H1 (cell line): ENCODE results near the gene CIB4. TPM values are rescaled to one million over a fixed set of nuclear protein-coding genes. Genes with fewer than 3 reads are reported as not detected.

Experiments used
- CTCF ChIA-PET: fragments of 300-600 bp; sonication (Branson Sonifier 250); formaldehyde crosslinking; loops from one replicate; lab custom pipeline; 2021; ENCODE audit not compliant: partially characterized antibody; lab: Charles Lee
- POLR2A ChIA-PET: fragments of 300-600 bp; sonication (Branson Sonifier 250); formaldehyde crosslinking; loops from one replicate; lab custom pipeline; 2021; ENCODE audit warnings: inconsistent platforms; ENCODE audit not compliant: partially characterized antibody; lab: Charles Lee
- DNase-seq, 2 experiments: peaks; one replicate each; pipeline versions ENCODE4 v3.0.0 to v3.0.0-alpha.2; 2010 to 2022; ENCODE audit warnings: low spot score in 2 of 2, low read depth in 1 of 2, mixed read lengths in 1 of 2
- FAIRE-seq: peaks from 2 replicates; lab custom pipeline; 2011; peaks lifted over from hg19 to GRCh38; lab: Jason Lieb, UNC
- H2AFZ ChIP-seq: 2 replicates; pipeline ENCODE4 v1.8.1; 2012; ENCODE audit warnings: low read length, inconsistent platforms
- H2AK5ac ChIP-seq: 2 replicates; pipeline ENCODE4 v1.6.1; 2013; ENCODE audit warnings: low read depth, low read length
- H2BK120ac ChIP-seq: replicated peaks from 2 replicates; pipeline ENCODE3; 2013; ENCODE audit warnings: low read depth, low read length, inconsistent platforms
- H2BK12ac ChIP-seq: 2 replicates; pipeline ENCODE4 v1.6.1; 2013; ENCODE audit warnings: low read depth, low read length
- H2BK15ac ChIP-seq: 2 replicates; pipeline ENCODE4 v1.6.1; 2013; ENCODE audit warnings: low read length
- H2BK20ac ChIP-seq: 2 replicates; pipeline ENCODE4 v1.6.1; 2013; ENCODE audit warnings: low read length
- H2BK5ac ChIP-seq: 2 replicates; pipeline ENCODE4 v1.6.1; 2013; ENCODE audit warnings: low read depth, low read length
- H3K14ac ChIP-seq: 2 replicates; pipeline ENCODE4 v1.6.1; 2013; ENCODE audit warnings: inconsistent platforms; ENCODE audit not compliant: insufficient read length
- H3K18ac ChIP-seq: 2 replicates; pipeline ENCODE4 v1.6.1; 2013; ENCODE audit warnings: low read length; ENCODE audit errors: extremely low read depth
- H3K23ac ChIP-seq: 2 replicates; pipeline ENCODE4 v1.6.1; 2013; ENCODE audit warnings: inconsistent platforms; ENCODE audit not compliant: insufficient read length
- H3K23me2 ChIP-seq: 2 replicates; pipeline ENCODE4 v1.6.1; 2013; ENCODE audit warnings: low read depth, low read length
- H3K27ac ChIP-seq: 2 replicates; pipeline ENCODE4 v1.6.1; 2011; ENCODE audit warnings: low read depth, low read length, inconsistent platforms
- H3K27me3 ChIP-seq, 4 experiments: replicated peaks in 1 of 4; 1 replicate in 1 of 4; 2 replicates in 3 of 4; pipeline versions ENCODE4 v1.6.1 to v1.8.1; 2011 to 2013; ENCODE audit warnings: low read length in 3 of 4, mild to moderate bottlenecking in 3 of 4, inconsistent platforms in 2 of 4, mixed read lengths in 2 of 4, moderate library complexity in 1 of 4; ENCODE audit not compliant: control insufficient read depth in 3 of 4, insufficient read depth in 3 of 4; ENCODE audit errors: extremely low read depth in 1 of 4
- H3K36me3 ChIP-seq, 4 experiments: 2 replicates each; pipeline versions ENCODE4 v1.6.1 to v1.8.1; 2011 to 2013; ENCODE audit warnings: mild to moderate bottlenecking in 4 of 4, low read length in 3 of 4, moderate library complexity in 2 of 4, control low read depth in 1 of 4, inconsistent platforms in 1 of 4; ENCODE audit not compliant: insufficient read depth in 4 of 4, control insufficient read depth in 2 of 4
- H3K4ac ChIP-seq: replicated peaks from 2 replicates; pipeline ENCODE3; 2013; ENCODE audit warnings: low read length, low read depth, mixed read lengths, inconsistent platforms; ENCODE audit not compliant: insufficient read length
- H3K4me1 ChIP-seq, 4 experiments: replicated peaks in 1 of 4; 1 replicate in 1 of 4; 2 replicates in 3 of 4; pipeline versions ENCODE4 v1.6.1 to v1.8.1; 2011 to 2013; ENCODE audit warnings: low read length in 3 of 4, inconsistent platforms in 2 of 4, mixed read lengths in 1 of 4; ENCODE audit not compliant: insufficient read depth in 4 of 4, control insufficient read depth in 3 of 4
- H3K4me2 ChIP-seq, 2 experiments: 2 replicates each; pipeline versions ENCODE4 v1.6.1 to v1.8.1; 2011 to 2013; ENCODE audit warnings: low read depth in 2 of 2, low read length in 2 of 2, control low read depth in 1 of 2, inconsistent platforms in 1 of 2, mild to moderate bottlenecking in 1 of 2; ENCODE audit not compliant: insufficient read depth in 1 of 2
- H3K4me3 ChIP-seq, 4 experiments: fragments of 200-600, 300-600 bp in 1 of 4; sonication (generic), shearing (Covaris generic), sonication (Bioruptor Twin) in 1 of 4; 2 replicates each; pipeline versions ENCODE4 v1.5.1 to v1.8.1; 2011 to 2016; ENCODE audit warnings: low read length in 4 of 4, low read depth in 3 of 4, control low read depth in 2 of 4, inconsistent platforms in 2 of 4, mild to moderate bottlenecking in 2 of 4, mixed read lengths in 1 of 4, moderate library complexity in 1 of 4; ENCODE audit not compliant: insufficient read depth in 2 of 4; ENCODE audit errors: extremely low read depth in 1 of 4
- H3K56ac ChIP-seq: replicated peaks from 2 replicates; pipeline ENCODE3; 2013; ENCODE audit warnings: low read depth, mild to moderate bottlenecking, mixed read lengths, low read length, inconsistent platforms; ENCODE audit not compliant: insufficient read length
- H3K79me1 ChIP-seq: 2 replicates; pipeline ENCODE4 v1.6.1; 2013; ENCODE audit warnings: low read depth, low read length, control low read depth
- H3K79me2 ChIP-seq, 2 experiments: 2 replicates each; pipeline versions ENCODE4 v1.6.1 to v1.8.1; 2012 to 2013; ENCODE audit warnings: low read length in 2 of 2, mild to moderate bottlenecking in 2 of 2, inconsistent platforms in 1 of 2; ENCODE audit not compliant: insufficient read depth in 2 of 2, control insufficient read depth in 1 of 2
- H3K9ac ChIP-seq, 4 experiments: replicated peaks in 1 of 4; 1 replicate in 1 of 4; 2 replicates in 3 of 4; pipeline versions ENCODE4 v1.6.1 to v1.8.1; 2011 to 2013; ENCODE audit warnings: low read depth in 3 of 4, low read length in 3 of 4, control low read depth in 2 of 4, mild to moderate bottlenecking in 2 of 4, moderate library complexity in 2 of 4, inconsistent platforms in 1 of 4; ENCODE audit errors: extremely low read depth in 1 of 4
- H3K9me3 ChIP-seq, 2 experiments: 2 replicates each; pipeline versions ENCODE4 v1.6.1 to v1.8.1; 2012 to 2013; ENCODE audit warnings: mild to moderate bottlenecking in 2 of 2, moderate library complexity in 2 of 2, control low read depth in 1 of 2, inconsistent platforms in 1 of 2, low read depth in 1 of 2, low read length in 1 of 2, mixed read lengths in 1 of 2; ENCODE audit not compliant: insufficient read depth in 2 of 2
- H4K20me1 ChIP-seq, 2 experiments: replicated peaks in 1 of 2; 2 replicates each; pipeline versions ENCODE3 to v1.8.1; 2011 to 2013; ENCODE audit warnings: inconsistent platforms in 2 of 2, low read length in 2 of 2, mild to moderate bottlenecking in 1 of 2; ENCODE audit not compliant: insufficient read depth in 2 of 2, control insufficient read depth in 1 of 2
- H4K5ac ChIP-seq: 2 replicates; pipeline ENCODE4 v1.6.1; 2013; ENCODE audit warnings: low read length, low read depth, mixed read lengths, inconsistent platforms; ENCODE audit not compliant: insufficient read length
- H4K8ac ChIP-seq: 2 replicates; pipeline ENCODE4 v1.8.0; 2013; ENCODE audit warnings: mild to moderate bottlenecking, moderate library complexity, low read length, inconsistent platforms; ENCODE audit not compliant: insufficient read depth; ENCODE audit errors: extremely low read depth
- H4K91ac ChIP-seq: replicated peaks from 2 replicates; pipeline ENCODE3; 2013; ENCODE audit warnings: low read length, mixed read lengths, inconsistent platforms; ENCODE audit not compliant: insufficient read length
- CEBPB ChIP-seq: IDR thresholded peaks from 2 replicates; pipeline ENCODE4 v1.6.1; 2012; ENCODE audit warnings: low read depth, low read length
- EP300 ChIP-seq, 2 experiments: IDR thresholded peaks; 1 replicate in 1 of 2; 2 replicates in 1 of 2; pipeline ENCODE4 v1.6.1; 2011 to 2012; ENCODE audit warnings: low read depth in 2 of 2, low read length in 2 of 2, mild to moderate bottlenecking in 2 of 2, borderline replicate concordance in 1 of 2, inconsistent platforms in 1 of 2, moderate library complexity in 1 of 2
- PHF8 ChIP-seq: fragments of 200-600 bp; sonication (generic); conservative IDR thresholded peaks from 2 replicates; pipeline ENCODE4 v1.7.1; 2012; ENCODE audit warnings: low read depth, mild to moderate bottlenecking, inconsistent platforms, low read length, moderate library complexity
- WGBS, 2 experiments: shearing (Covaris generic) in 1 of 2; methylation state at CpG; one replicate each; pipeline versions ENCODE4 v1.1.6 to v1.1.7; 2013 to 2015; ENCODE audit warnings: low lambda C conversion rate in 2 of 2, mixed read lengths in 2 of 2, inconsistent platforms in 1 of 2, low coverage in 1 of 2, missing lambda C conversion rate in 1 of 2; ENCODE audit not compliant: insufficient replicate concordance in 2 of 2, insufficient coverage in 1 of 2, insufficient read length in 1 of 2; ENCODE audit errors: extremely low coverage in 1 of 2, missing lambda C conversion rate in 1 of 2; 5-methylcytosine and 5-hydroxymethylcytosine counted together
- polyA plus RNA-seq, 7 experiments: library from polyadenylated mRNA; depleted of rRNA in 3 of 7; stranded (reverse) in 5 of 7; unstranded in 2 of 7; fragments of >200 nt in 5 of 7; fragments of 200-250 nt in 2 of 7; gene quantifications; 1 replicate in 5 of 7; 2 replicates in 1 of 7; 4 replicates in 1 of 7; pipeline versions ENCODE4 v1.2.1 to v1.2.3, GENCODE V29; 2011 to 2013; ENCODE audit warnings: missing spikeins in 2 of 7, mixed read lengths in 2 of 7
- total RNA-seq: library from RNA; stranded (reverse); fragmentation: NEBNext Ultra II Directional; extraction: Animal tissue kit (Norgen Biotek cat#: 25700); gene quantifications from 2 replicates; pipeline ENCODE4 v1.2.1, GENCODE V29; 2021

CIB4 gene
- total and polyA plus RNA-seq, 2 of the 8 experiments (the other 6 are each of a cell fraction or from before 2014, with no cell fraction given) = not detected

DNA sequence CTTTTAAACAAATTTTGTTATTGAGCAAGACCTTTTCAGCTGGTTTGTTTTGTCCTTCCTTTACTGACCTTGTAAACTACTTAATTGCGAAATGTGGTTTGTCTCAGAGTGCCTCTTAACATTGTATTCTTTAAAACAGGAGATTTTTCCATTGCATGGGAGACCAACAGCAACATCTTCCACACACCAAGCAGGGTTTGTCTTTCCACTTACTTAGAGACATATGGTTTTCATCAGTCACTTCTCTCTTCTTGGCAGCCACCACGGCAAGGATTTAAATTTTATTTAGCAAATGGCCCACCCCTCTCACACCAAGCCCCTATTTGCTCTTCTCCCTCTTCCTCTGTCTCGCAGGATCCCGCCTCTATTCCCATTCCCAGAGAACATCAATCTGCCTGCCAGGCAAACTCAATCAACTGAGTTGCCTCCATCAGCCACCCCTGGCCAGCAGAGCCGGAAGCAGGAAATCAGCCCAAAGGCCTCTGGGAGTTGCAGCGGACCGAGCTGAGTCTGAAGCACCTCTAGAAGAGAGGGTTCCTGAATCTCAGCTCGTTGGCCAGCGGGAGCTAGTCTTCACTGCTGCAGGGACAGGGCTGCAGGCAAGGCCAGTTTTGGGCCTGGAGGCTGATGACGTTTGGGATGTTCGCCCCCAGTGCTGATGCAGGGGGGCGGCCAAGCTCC lies 11.3 kb upstream of the CIB4 start:
- Histone ChIP-seq H4K91ac (no peak overlapping the region), H2BK20ac (no peak overlapping the region), H3K9me3 (no peaks in the 10 kb centered on the region), H3K27me3 (peaks cover 0 to 3% (median 0%) of the 10 kb centered on the region in 4 experiments; a peak in 2 of 7 replicates), H3K4me3 (no peak overlapping the region), H3K79me1 (no peaks in the 10 kb centered on the region), H2BK15ac (no peak overlapping the region), H2AK5ac (no peak overlapping the region), H3K36me3 (no peaks in the 10 kb centered on the region), H2BK5ac (no peak overlapping the region), H3K56ac (no peak overlapping the region), H3K4me2 (no peak overlapping the region), H3K27ac (no peak overlapping the region), H4K8ac (no peak overlapping the region), H3K4me1 (peaks cover 2 to 9% (median 5%) of the 10 kb centered on the region in 4 experiments; a peak in 5 of 7 replicates), H3K23me2 (no peaks in the 10 kb centered on the region), H2BK12ac (0 out of 2 replicates have a peak overlapping the region, but pooled peaks have one; percentile 27), H3K23ac (no peak overlapping the region), H2BK120ac (no peak overlapping the region), H3K9ac (no peak overlapping the region), H2AFZ (no peak overlapping the region), H3K4ac (no peak overlapping the region), H3K14ac (no peak overlapping the region), H3K18ac (no peak overlapping the region; the same call in 1 of the 2 replicates), H4K5ac (no peak overlapping the region), H3K79me2 (no peaks in the 10 kb centered on the region), H4K20me1 (no peaks in the 10 kb centered on the region)
- DNase-seq (no peak), FAIRE-seq (no peak)
- no peak for TF ChIP-seq EP300 (IDR thresholded peaks at IDR 0.05; ENCODE audit: borderline replicate concordance in 1 of 2, low read depth in 2 of 2, low read length in 2 of 2)
- TF ChIP-seq CEBPB = peak; percentile 13; the same call in 1 of the 2 replicates
- no peak for TF ChIP-seq PHF8
- ChIA-PET CTCF (no interaction called here), POLR2A (no interaction called here)
- 93% methylated on average over 12 of the region's 12 CpGs; no CpG with 5 or more reads in 1 of the 2 experiments for WGBS, 2 experiments
